ENCODE results near the gene OR51S1. TPM values are rescaled to one million over a fixed set of nuclear protein-coding genes. Genes with fewer than 3 reads are reported as not detected.
"Not testable (repeated sequence)": the region's sequence is repeated elsewhere in the genome, so short reads cannot be mapped to it uniquely, and the experiment has no call there.

Gene OR51S1, protein sequence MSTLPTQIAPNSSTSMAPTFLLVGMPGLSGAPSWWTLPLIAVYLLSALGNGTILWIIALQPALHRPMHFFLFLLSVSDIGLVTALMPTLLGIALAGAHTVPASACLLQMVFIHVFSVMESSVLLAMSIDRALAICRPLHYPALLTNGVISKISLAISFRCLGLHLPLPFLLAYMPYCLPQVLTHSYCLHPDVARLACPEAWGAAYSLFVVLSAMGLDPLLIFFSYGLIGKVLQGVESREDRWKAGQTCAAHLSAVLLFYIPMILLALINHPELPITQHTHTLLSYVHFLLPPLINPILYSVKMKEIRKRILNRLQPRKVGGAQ
- not detected for polyA plus RNA-seq (ENCODE audit: insufficient read length in 12 of 12)
- long read RNA-seq, donor 1, result 0 reads
- long read RNA-seq, donor 2, result 0 reads
- long read RNA-seq, donor 3, result 0 reads
- long read RNA-seq, donor 4, result 0 reads
- long read RNA-seq, donor 5, result 0 reads
- long read RNA-seq, donor 6, result 0 reads
- long read RNA-seq, donor 7, result 0 reads
- long read RNA-seq, donor 8, result 0 reads
- long read RNA-seq, donor 9, result 0 reads
- long read RNA-seq, donor 10, result 0 reads
- long read RNA-seq, donor 11, result 0 reads

DNA sequence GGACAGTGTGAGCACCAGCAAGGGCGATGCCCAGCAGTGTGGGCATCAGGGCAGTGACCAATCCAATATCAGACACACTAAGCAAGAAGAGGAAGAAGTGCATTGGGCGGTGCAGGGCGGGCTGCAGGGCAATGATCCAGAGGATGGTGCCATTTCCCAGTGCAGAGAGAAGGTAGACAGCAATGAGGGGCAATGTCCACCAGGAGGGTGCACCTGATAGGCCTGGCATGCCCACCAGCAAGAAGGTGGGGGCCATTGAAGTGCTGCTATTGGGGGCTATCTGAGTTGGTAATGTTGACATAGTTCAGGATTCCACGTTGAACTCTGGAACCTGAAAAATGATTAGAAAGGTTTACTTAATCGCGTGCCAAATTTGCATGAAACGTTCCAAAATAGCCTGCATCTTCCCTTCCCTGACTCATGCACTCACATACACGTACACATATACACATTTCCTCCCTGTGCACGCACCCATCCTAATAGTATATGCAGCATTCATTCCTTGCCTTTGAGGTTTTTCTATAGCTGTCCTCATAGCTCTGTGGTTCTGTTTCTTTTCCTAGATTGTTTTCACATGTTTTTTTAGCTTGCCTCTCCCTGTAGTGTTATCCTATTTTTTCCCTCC is at the start of gene OR51S1:
Gene OR51S1, minus strand, starts transcription at position 301 of the 625 bp plus-strand sequence. Its CDS starts 0 bp downstream, at position 301.
- DNase-seq, result no peak

DNA sequence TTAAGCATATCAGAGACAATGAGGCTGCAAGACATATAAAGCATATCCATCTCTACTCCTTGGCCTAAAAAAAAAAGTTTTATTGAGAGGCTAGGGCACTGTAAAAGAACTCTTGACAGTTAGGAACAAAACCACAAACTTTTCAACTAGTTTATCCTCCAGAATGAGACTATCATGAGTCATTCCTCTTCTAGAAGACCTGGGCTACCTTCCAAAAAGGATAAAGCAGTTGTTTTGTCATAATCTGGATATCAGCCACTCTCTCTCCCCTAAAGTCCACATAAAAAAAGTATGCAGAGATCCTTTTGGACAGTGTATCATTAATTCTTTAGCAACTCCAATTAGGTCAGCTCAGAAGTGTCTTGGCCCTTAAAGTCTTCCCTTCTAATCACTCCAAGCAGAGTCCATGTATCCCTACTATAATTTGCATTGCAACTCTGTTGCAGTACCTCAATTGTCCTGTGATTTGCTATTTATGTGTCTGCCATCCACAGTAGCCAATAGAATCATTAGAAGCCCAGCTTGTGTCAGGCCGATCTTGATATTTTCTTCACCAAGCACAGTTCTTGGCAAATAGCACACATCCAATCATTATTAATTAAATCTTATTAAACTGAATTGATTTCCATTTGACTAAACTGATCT is 43.1 kb upstream of the OR51S1 start:
- DNase-seq, result peak; percentile 7

DNA sequence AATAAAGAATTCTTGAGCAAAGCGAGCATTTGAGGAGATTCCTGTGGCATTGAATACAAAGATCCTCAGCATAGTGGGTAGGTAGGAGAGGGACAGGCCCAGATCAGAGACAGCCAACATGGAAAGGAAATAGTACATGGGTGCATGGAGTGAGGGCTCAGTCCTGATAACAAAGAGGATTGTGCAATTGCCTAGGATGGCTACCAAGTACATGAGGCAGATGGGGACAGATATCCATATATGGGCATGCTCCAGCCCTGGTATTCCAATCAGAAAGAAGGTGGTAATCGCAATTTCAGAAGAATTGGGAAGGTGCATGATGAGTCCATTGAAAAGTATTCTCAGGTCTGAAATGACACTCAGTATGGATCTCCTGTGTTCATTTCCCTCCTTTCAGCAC is 41.3 kb upstream of the OR51S1 start:
- DNase-seq, result no peak

DNA sequence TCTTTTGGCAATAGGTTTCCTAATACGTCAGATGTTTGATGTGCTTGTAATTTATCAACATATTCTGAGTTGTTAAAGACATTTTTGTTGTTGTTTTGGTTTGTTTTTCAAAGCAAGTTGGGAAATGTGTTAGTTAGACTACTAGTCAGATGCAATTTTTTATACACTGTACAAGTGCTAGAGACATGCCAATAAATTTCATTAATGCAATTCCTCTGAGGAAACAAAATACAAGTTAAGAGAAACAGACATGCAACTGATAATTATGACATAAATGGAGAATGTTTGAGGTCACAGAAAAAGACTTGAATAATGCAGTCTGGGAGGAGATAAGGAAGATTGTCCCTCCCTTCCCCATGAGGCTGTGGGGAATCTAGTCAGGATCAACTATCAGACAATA is 38.6 kb upstream of the OR51S1 start:
- DNase-seq, result no peak

DNA sequence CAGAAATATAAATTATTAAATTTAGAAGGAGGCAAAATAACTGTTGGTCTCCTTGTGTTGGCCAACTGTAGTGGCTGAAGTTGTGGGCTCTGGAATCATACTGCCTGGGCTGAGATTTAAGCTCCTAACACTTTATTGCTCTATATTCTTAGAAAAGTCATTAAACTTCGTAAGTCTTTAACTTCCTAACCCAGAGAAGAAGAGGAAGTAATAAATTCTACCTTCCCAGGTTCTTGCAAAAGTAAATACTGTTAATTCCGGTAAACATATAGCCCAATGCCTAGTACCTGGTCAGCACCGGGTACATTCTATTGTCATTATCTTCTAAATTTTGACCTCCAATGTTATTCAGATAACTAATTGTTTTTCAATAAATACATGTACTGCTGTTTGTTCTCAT is 37.2 kb upstream of the OR51S1 start:
- DNase-seq, result no peak

DNA sequence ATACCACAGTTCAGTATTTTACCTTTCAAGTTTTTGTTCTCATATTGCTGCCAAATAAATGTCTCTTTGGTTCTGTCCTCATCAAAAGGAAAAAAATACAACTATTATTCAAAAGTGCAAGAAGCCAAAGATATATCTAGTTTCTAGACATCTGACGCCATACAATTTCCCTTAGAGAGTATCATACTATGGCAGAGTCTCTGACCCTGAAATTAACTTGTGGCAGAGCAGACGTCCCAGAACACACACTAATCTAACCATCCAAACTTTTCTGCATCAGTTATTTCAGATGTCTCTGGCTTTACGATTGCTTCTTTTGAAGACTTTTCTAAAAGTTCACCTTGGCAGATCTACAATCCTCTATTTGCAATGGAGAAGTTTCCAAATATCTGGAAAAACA is 35.4 kb upstream of the OR51S1 start:
- peak; percentile 10 for DNase-seq

DNA sequence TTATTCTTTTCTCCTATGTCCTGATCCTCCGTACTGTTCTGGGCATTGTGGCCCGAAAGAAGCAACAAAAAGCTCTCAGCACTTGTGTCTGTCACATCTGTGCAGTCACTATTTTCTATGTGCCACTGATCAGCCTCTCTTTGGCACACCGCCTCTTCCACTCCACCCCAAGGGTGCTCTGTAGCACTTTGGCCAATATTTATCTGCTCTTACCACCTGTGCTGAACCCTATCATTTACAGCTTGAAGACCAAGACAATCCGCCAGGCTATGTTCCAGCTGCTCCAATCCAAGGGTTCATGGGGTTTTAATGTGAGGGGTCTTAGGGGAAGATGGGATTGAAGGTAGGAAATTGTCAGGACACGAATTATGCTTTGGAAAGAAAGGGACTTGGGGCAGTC is 33.5 kb upstream of the OR51S1 start:
- no peak for DNase-seq

DNA sequence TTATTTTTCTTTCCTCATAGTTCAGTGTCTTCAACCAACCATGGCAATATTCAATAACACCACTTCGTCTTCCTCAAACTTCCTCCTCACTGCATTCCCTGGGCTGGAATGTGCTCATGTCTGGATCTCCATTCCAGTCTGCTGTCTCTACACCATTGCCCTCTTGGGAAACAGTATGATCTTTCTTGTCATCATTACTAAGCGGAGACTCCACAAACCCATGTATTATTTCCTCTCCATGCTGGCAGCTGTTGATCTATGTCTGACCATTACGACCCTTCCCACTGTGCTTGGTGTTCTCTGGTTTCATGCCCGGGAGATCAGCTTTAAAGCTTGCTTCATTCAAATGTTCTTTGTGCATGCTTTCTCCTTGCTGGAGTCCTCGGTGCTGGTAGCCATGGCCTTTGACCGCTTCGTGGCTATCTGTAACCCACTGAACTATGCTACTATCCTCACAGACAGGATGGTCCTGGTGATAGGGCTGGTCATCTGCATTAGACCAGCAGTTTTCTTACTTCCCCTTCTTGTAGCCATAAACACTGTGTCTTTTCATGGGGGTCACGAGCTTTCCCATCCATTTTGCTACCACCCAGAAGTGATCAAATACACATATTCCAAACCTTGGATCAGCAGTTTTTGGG is 33.0 kb upstream of the OR51S1 start, which contains the start of gene OR51T1:
Gene OR51T1, plus strand, starts transcription at position 41 of the 641 bp plus-strand sequence. Its CDS starts 0 bp downstream, at position 41.
- DNase-seq, result no peak

DNA sequence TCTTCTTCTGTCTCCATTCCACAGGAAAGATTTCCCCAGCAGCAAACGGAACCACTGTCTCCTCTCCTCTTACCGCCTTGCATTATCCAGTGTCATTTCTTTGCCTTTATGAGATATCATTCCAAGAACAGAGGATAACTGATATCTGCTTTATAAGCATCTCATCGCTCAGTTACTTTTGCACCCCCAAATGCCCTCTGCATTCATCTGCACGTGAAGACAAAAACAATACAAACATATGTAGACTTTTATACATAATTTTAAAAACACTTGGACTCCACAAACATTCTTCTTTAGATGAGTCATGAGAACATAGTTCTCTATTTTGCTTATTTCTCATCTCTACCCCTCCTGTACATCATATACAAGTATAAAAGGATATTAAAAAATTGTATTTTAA is 32.2 kb upstream of the OR51S1 start:
- DNase-seq, result no peak

DNA sequence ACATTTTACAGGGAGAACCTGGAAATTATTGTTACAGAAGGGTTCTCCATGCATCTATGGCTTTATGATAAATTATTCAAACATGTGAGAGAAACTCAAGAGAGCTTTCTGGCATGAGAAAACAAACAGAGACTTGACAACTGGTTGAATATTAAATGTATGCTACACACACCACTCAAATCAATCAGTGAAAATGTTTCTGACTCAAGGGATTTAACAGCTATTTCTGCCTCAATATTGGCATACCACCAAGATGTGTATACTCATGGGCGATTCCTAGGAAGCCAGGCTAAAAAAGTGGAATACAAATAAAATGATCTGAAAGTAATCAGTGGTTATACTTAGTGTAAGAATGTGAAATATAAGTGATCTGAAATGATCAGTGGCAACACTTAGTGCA is 16.8 kb upstream of the OR51S1 start:
- no peak for DNase-seq

DNA sequence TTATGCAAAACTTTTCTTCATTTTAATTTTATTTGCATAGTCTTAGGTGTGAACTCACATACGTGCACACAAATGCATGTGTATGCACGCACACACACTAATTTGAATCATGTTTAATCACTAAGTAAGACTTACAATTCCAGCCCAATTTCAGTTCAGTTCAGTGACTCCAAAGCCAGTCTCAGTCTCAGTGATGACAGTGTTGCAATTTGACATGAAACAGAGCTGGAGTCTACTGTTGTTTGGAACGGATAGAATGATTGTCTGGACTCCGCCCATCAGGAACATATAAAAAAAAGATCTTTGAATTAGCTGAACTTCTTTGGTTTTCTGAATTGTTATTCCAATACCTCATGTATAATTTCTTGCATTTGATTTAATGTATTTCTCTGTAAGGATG is 14.9 kb upstream of the OR51S1 start:
- DNase-seq, result no peak

DNA sequence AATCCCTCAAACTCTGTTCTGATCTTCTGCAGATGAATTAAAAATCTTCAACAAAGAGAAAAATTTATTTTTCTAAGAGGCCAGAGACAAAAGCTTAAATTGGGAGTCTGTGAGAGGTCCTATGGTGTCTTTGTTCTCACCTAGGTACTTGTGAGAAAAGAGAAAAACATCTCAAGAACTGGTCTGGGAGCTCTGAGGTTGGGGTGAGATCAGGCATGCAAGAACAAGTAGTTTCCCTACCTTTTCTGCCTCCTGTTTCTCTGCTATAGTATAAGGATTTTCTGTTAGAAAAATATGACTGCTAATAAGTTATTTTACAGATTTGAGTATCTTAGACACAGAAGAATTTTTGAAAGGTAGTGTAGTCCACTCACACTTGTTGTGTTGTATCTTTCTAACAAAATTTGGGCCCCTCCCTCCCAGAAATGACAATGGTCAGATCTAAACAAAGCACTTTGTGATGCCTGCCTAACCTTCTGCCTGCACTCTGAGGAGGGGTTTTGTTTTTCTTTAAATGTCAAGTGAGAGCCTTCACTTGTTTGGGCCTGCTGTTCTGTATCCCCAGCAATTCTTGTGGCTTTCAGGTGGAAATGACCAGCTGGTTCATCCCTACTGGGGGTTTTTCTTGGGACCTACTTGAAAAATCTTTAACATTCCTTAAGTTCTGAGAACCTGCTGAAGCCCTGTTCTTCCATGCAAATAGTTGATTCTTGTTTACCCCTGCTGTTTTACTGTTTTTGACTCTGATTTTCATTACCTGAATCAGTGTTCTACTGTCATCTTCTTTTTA is 13.6 kb upstream of the OR51S1 start:
- DNase-seq, result no peak

DNA sequence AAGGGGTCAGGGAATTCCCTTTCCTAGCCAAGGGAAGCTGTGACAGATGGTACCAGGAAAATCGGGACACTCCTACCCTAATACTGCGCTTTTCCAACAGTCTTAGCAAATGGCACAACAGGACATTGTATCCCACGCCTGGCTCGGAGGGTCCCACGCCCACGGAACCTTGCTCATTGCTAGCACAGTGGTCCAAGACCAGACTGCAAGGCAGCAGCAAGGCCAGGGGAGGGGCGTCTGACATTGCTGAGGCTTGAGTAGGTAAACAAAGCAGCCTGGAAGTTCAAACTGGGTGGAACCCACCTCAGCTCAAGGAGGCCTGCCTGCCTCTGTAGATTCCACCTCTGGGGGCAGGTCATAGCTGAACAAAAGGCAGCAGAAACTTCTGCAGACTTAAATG is 5.3 kb upstream of the OR51S1 start:
- not testable (repeated sequence) for DNase-seq

DNA sequence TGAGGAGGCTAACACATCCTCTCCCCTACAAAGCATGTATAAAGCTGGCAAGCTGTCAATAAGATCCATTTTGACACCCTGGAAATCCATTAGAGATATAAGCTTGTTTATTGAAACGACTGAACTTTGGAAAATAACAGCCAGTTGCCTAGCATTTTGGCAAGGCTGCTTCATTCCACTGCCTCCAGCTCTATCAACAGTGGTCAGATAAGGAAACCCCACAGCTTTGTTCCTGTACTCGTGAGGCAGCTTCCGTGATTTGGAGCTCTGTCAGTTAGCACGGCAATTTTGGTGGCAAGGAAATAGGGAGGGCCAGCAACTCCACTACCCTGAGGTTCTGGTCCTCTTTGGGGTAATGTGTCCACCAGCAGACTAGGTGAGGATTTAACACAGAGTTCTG is 2.0 kb upstream of the OR51S1 start:
- no peak for DNase-seq

DNA sequence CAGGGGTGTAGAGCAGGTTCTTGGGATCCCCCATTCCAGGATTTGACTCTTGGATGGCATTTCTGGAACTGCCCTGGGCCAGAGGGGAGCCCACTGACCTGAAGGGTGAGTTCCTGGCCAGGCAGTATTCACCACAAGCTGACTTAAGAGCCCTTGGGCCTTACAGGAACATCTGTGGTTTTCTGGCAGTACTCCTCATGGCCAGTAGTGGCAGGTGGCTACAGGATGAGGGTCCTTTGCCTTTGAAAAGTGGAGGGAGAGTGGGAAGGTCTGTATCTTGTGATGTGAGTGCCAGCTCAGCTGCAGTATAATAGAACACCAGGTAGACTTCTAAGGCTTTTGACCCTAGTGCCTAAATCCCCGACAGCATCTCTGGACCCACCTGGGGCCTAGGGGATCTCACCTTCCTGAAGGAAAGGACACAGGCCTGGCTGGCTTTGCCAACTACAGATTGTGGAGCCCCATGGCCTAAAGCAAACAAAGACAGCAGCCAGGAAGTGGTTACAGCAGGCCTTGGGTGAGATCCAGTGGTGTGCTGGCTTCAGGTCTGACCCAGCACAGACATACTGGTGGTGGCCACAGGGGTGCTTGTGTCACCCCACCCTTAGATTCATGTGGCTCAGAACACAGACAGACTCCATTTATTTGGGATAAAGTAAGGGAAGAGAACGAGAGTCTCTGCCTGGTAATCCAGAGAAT is 9.0 kb downstream of the OR51S1 start:
- DNase-seq, result no peak

DNA sequence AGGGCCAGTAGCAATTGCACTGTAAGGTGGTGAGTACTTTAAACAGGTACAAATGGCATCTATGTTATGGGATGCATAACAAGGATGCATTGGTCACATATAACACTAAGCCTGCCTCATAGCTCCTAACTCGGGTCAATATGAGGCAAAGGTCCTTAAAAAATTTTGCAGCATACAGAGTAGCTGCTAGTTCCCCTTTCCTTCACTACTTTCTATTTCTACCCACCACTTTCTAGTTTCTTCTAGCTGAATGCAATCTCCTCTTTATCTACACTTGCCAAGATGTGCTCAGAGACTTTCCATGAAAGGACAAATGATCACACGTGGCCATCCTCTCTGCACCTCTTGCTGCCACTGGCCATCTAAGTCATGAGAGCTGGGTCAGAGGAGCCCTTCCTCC is 18.1 kb downstream of the OR51S1 start:
- no peak for DNase-seq

DNA sequence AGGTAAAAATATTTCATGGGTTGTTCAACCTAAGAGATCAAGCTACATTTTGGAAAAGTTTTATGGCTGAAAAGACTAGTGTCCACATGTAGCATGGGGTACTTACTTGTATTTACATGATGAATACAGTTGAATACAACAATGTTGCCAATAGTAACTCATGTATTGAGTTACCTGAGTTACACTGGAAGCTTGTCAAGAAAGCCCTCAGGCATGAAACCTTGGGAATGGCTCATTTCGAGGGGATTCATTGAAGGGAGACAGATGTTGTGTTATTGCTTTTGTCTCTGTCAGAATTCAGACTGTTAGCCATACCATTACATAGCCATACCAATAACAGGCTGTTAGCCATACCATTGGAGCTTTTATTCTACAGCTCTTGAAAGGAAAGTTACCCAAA is 18.7 kb downstream of the OR51S1 start:
- no peak for DNase-seq

DNA sequence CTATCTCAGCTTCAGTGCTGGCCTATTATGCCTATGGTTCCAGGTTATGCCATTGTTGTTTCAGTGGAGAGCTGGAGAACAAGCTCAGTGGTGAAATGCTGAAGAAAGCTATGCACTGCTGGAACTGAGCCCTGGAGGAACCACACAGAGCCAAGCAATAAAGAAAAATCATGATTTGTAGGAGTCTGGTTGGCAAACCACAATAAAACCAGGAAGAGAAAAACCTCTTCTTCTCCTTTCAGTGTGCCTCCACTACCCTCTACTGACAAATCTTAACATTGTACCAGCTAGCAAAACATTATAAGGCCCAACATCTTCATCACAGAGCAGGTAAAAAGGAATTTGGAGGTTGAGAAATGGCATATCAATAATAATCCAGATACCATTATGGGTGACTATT is 22.6 kb downstream of the OR51S1 start:
- peak; percentile 1 for DNase-seq

DNA sequence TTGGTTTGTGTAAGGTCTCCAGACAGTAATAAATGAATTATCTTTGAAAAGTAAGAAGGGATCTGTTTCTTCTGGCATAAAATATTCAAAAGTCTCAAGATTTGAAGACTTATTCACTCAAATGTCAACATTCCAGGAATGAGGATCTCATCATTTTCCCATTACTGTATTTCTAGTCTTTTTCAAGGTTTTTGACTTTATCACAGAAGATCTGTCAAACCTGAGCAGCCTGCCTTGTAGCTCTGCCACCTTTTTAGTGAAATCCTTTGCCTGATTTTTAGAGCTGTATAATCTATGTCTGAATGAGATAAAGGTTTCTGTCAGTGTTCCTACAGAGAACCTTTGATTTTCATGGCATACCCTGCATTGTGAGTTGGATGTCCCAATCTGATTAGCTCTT is 23.9 kb downstream of the OR51S1 start:
- DNase-seq, result no peak

DNA sequence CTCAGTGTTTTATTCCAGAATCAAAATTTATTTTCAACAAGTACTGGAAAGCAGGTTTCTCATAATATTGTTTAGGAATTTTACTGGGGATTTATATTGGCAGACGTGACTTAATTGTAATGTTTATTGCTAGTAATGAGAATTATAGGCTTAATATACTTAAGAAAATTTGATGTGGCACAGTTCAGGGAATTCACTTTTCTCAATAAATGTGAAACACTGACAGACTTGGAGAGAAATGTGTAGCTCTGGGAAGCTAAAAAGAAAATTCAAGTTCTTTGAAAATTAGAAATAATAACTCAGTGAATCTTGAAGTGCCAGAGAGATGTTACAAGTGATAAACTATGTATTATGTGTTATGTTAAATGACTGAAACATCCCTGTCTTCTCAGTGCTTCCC is 28.0 kb downstream of the OR51S1 start, which contains the start of gene OR51F2:
Gene OR51F2, plus strand, starts transcription at position 301 of the 400 bp plus-strand sequence. CDS start 101 bp downstream, outside the sequence.
- DNase-seq, result no peak

All from muscle of arm (tissue), 14 donors.